ENCODE measurements around the gene BHLHE40. TPM values are rescaled to one million over a fixed set of nuclear protein-coding genes. Genes with fewer than 3 reads are reported as not detected.

Gene BHLHE40
- total RNA-seq, 1 experiment from 2014 or later: 81.6 TPM

- Histone ChIP-seq H3K27ac (ENCODE audit: low read depth, low read length) (no peak overlapping the region), H2AFZ (ENCODE audit: low read depth, low read length, poor library complexity, severe bottlenecking) (no peak overlapping the region), H3K27me3 (ENCODE audit: insufficient read depth, low read length) (no peaks in the 10 kb centered on the region), H3K4me3 (replicated peaks in 1 of 2; ENCODE audit: low read depth in 1 of 2, low read length in 2 of 2) (no peak overlapping the region), H3K9ac (ENCODE audit: low read length) (no peak overlapping the region), H3K36me3 (ENCODE audit: control insufficient read depth in 1 of 2, insufficient read depth in 2 of 2, low read length in 2 of 2) (no peaks in the 10 kb centered on the region), H3K4me2 (ENCODE audit: low read length) (no peak overlapping the region), H3K4me1 (ENCODE audit: control insufficient read depth in 1 of 2, insufficient read depth in 2 of 2, low read length in 2 of 2) (no peaks in the 10 kb centered on the region), H3K9me3 (ENCODE audit: control insufficient read depth in 1 of 2, insufficient read depth in 1 of 2, low read depth in 1 of 2, low read length in 2 of 2) (peaks cover 0 to 5% of the 10 kb centered on the region in 2 experiments; a peak in 1 of 4 replicates), H3K79me2 (ENCODE audit: insufficient read depth, low read length) (no peaks in the 10 kb centered on the region), H4K20me1 (ENCODE audit: insufficient read depth) (no peaks in the 10 kb centered on the region), H3K9me2 (ENCODE audit: insufficient read depth) (no peaks in the 10 kb centered on the region)
- DNase-seq (ENCODE audit: low read depth, low spot score): no peak
- ChIA-PET RAD21 (ENCODE audit: low non-redundant PET in 1 of 2, low total read pairs in 2 of 2, uncharacterized antibody in 2 of 2, unreplicated experiment in 2 of 2) (no interaction called here), CTCF (interaction anchor here (1.5 to 2.1 kb wide), 3 partner anchors 11 to 26 kb away, joined by 4 to 9 read pairs (median 6); no protein-coding TSS in a partner anchor), POLR2A (interaction anchor here (1.8 kb wide), 1 partner anchor 22 kb away, joined by 4 read pairs; no protein-coding TSS in a partner anchor)
- BruUV-seq (replicated peaks): no TSS peak
- no peak for ATAC-seq
- intact Hi-C loops (cut with micrococcal nuclease): no loop called here
- no peak for TF ChIP-seq ZBTB33 (IDR thresholded peaks at IDR 0.05; ENCODE audit: extremely low read depth, insufficient replicate concordance, low read length)
- TF ChIP-seq EZH2phosphoT487 (IDR thresholded peaks at IDR 0.05; ENCODE audit: borderline replicate concordance): no peak
- TF ChIP-seq SRF (IDR thresholded peaks at IDR 0.05; ENCODE audit: low read depth): no peak
- no peak for TF ChIP-seq JUND (IDR thresholded peaks at IDR 0.05)
- no peak for TF ChIP-seq YY1 (IDR thresholded peaks at IDR 0.05; ENCODE audit: extremely low read depth, insufficient replicate concordance, low read depth, low read length)
- no peak for TF ChIP-seq CTCF (IDR thresholded peaks at IDR 0.05 in 2 of 3, conservative IDR thresholded peaks at IDR 0.05 in 1 of 3; ENCODE audit: borderline replicate concordance in 1 of 3, insufficient read depth in 1 of 3, low read depth in 2 of 3, low read length in 2 of 3)
- no peak for TF ChIP-seq SIN3A (IDR thresholded peaks at IDR 0.05; ENCODE audit: low read depth)
- TF ChIP-seq CEBPB (IDR thresholded peaks at IDR 0.05; ENCODE audit: low read depth): no peak
Observed at GRCh38 chr3:4954256-4955000, 24.8 kb upstream of the BHLHE40 start.

Measured in HCT116 (cell line).